Measurements from ENCODE around the gene PRICKLE4.
A peak's percentile ranks its signal among the peaks of the same experiment; 100 is the strongest.

Gene PRICKLE4

GRCh38 chr6:41771058-41771983 is 9.3 kb upstream of the PRICKLE4 start:
- no peak for DNase-seq (ENCODE audit: low spot score)

GRCh38 chr6:41774841-41775240 is 5.7 kb upstream of the PRICKLE4 start:
- no peak for DNase-seq (ENCODE audit: low spot score)

GRCh38 chr6:41775293-41775882 is 5.2 kb upstream of the PRICKLE4 start:
- DNase-seq (ENCODE audit: low spot score) = no peak

DNA sequence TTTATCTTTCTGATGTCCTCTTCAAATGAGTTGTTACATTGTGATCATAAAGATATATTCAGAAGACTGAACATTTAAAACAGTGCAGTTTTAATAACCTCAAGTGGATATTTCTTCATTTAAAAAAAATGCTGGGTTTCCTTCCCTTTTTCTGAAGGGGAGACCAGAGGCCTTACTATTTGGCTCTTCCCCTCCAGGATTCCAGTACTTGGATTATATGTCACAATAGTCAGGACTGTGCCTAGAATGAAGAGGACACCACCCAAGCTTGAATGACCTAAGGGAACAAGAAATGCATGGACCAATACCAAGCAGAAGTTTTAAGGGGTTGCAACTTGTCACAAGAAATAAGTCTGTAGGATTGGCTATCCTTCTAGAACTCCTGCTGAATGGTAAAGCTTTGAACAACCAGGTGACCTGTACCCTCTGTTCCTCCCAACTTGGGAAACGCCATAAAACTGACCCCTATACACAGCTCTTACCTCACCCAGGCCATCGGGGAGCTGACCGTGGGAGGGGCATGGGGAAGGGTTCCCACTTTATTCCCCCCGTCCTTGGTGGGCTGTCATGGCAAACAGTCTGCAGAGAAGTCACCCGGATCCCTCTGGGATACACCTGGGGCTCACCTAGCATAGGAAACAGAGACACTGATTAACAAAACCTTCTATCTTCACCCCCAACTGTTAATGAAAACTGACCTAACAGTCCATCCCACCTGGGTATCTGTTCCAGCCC is 2.9 kb upstream of the PRICKLE4 start:
- DNase-seq (ENCODE audit: low spot score) = no peak

DNA sequence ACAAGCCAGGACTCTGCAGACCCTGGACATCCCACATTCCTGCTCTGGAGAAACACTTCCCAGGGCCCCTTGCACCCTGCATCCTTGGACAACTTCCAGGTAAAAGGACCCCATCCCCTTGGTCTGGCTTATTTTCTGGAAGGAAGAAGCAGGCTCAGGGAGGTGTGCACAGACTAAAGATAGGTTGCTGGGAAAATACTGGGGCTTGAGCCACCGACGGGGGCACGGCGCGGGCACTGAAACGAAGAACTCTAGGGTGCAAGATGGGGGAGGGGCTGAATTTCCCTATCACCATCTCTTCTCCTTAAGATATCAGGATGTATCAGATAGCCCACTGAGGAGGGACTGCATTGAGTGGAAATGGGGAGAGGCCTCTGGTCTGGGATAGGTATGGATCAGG is 1.7 kb upstream of the PRICKLE4 start:
- no peak for DNase-seq (ENCODE audit: low spot score)

DNA sequence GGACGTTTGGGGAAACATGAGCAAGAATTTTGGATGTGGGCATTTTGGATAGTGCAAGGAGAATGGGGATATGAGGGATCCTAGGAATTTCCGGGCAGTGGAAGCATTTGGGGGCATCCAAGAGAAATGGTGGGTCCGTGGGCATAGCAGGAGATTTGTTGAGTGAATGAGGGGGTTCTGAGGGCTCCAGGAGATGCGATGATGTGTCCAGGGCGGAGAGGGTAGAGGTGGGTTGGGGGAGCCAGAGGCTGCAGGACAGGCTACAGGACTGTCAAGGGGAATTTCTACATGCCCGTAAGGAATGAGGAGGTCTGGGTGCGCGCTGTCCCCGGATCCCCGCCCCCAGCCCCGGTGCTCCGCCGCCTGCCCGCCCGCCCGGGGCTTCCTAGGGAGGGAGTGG is 1.2 kb upstream of the PRICKLE4 start:
- DNase-seq (ENCODE audit: low spot score) = no peak

GRCh38 chr6:41779788-41780550 is 613 bp upstream of the PRICKLE4 start, which contains the start of gene FRS3:
Gene FRS3 (minus strand): TSS chr6:41779900. CDS start chr6:41776987, 2,913 bp downstream.
- DNase-seq (ENCODE audit: low spot score) = peak; percentile 99

GRCh38 chr6:41781366-41781730 is 766 bp downstream of the PRICKLE4 start:
- no peak for DNase-seq (ENCODE audit: low spot score)

DNA sequence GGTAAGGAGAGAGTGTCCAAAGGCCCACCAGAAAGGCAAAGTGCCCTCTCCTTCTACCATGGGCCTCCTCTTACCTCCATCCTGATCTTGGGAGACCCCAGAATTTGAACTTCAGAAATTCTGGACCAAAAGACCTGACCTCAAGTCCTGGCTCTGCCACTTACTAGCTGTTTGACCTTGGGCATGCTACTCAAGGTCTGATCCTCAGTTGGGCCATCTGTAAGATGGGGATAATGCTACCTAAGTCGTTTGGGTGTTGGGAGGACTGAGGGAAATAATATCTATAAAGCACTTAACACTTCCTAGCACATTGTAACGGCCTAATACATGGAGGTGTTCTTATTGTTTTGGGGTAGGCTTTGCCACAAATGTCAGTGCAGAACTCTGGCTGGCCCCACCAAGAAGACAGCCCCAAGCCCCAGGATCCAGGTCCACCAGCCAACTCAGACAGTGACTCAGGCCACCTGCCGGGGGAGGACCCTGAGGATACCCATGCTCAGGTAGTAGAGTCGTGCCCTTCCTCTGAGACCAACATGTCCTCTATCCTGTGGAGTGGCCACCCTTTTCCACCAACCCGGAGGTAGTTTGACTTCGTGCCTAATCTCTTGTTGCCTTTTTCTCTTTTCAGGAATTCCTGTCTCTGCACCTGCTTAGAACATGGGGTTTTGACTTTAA is 2.7 kb downstream of the PRICKLE4 start:
- DNase-seq (ENCODE audit: low spot score) = no peak

GRCh38 chr6:41784581-41785171 is 4.1 kb downstream of the PRICKLE4 start:
- no peak for DNase-seq (ENCODE audit: low spot score)

DNA sequence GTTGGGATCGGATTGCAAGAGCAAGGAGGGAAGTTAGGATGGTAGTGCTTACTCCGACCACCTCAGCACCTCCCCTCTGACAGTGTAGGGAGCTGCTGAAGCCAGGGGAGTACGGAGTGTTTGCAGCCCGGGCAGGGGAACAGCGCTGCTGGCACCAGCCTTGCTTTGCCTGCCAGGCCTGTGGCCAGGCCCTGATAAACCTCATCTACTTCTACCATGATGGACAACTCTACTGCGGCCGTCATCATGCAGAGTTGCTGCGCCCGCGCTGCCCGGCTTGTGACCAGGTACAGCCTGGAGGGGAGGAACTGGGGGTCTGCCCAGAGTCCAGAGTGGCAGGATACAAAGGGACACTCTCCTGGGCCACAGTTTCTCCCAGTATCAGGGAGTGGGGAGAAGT is 4.7 kb downstream of the PRICKLE4 start:
- DNase-seq (ENCODE audit: low spot score) = no peak

DNA sequence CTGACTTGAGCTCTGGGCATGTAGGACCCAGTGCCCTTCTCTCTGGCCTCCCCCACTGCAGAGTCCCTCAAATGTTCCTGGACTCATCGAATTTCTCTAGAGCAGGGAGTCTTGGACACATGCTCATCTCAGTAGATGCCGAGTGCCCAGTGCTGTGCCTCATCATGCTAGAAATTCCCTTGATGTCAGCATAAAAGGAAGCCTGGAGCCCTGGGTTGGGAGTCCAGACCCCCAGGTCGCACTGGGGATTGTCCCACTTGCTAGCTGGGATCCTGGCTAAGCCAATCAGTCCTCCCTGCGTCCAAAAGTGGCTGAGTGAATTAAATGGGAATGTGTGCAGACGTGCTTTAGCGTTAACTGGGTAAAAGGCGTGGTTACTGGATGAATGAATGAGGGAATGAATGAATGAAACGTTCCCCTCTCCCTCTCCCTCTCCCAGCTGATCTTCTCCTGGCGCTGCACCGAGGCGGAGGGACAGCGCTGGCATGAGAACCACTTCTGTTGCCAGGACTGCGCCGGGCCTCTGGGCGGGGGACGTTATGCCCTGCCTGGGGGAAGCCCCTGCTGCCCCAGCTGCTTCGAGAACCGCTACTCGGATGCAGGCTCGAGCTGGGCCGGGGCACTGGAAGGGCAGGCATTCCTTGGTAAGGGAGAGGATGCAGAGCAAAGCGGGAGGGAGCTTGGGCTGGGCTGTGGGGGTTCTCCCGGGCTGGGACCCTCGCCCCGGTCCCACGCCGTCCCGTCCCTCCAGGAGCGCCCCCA is 5.3 kb downstream of the PRICKLE4 start:
- DNase-seq (ENCODE audit: low spot score) = no peak

- peak; percentile 87 for DNase-seq (ENCODE audit: low spot score)
Observed at GRCh38 chr6:41786451-41787218, 6.1 kb downstream of the PRICKLE4 start.

DNA sequence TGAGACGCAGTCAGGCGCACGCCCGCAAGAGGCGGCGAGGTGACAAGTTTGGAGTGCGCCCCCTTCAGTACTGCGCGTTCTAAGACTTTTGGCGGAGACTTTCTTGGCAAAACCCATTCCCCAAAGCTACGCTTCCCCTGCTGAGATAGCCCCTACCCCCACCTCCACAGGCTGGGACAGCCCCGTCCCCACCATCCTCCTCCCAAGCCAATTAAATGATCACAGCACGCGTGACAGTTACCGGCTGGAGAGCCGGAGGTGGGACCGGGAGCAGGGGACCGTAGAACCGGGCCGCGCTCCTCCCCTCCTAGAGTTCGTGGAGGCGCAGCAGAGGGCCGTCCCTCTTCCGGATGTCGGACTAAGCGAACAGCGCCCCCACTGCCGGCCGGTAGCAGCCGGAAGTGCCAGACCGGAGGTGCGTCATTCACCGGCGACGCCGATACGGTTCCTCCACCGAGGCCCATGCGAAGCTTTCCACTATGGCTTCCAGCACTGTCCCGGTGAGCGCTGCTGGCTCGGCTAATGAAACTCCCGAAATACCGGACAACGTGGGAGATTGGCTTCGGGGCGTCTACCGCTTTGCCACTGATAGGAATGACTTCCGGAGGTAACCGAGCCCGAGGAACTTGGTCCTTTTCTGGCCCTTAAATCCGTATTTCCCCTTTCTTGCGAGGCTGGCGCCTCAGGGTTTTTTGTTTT is 6.8 kb downstream of the PRICKLE4 start, which contains the start of gene TOMM6:
Gene TOMM6 (plus strand): TSS at position 476 of the 699 bp plus-strand sequence. CDS start 4 bp downstream, at position 480.
- peak; percentile 95 for DNase-seq (ENCODE audit: low spot score)

- DNase-seq (ENCODE audit: low spot score) = no peak
Observed at GRCh38 chr6:41789390-41789724, 8.8 kb downstream of the PRICKLE4 start.

DNA sequence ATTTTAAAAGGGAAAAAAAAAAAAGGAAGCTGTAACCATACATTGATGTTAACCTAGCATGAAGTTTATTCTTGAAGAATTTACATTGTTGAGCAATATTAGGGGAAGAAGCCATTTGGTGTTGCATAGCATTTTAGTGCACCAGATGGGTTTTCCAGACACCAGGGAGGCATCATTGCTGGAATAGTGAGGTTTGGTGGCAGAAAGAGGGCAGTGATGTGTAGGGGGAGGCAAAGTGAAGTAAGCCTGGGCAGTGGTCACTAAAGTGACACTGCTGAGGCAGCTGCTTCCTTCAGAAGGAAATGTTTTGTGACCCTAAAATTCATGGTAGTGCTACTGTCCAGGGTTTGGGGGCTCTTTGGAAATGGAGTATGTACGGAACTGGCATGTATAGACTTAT is 9.5 kb downstream of the PRICKLE4 start:
- DNase-seq (ENCODE audit: low spot score) = no peak

- DNase-seq (ENCODE audit: low spot score) = no peak
Observed at GRCh38 chr6:41791305-41791704, 10.7 kb downstream of the PRICKLE4 start.

DNA sequence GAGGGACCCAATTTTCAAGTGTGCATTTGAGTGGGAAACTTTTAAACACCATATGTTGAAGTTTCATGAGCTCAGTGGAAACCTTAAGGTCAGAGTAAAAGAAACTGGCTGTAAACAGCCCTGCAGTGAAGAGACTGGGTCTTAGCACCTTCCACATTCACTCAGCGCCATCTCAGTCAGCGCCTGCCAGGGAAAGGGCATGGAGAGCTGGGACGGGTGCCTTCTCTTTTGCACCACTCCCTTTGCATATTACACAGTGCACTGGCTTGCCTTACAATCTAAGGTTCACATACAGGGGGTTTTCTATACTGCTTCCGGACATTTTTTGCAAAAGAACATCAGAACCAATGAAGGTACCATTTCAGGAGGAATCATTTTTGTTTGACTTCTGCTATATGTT is 11.4 kb downstream of the PRICKLE4 start:
- no peak for DNase-seq (ENCODE audit: low spot score)

DNA sequence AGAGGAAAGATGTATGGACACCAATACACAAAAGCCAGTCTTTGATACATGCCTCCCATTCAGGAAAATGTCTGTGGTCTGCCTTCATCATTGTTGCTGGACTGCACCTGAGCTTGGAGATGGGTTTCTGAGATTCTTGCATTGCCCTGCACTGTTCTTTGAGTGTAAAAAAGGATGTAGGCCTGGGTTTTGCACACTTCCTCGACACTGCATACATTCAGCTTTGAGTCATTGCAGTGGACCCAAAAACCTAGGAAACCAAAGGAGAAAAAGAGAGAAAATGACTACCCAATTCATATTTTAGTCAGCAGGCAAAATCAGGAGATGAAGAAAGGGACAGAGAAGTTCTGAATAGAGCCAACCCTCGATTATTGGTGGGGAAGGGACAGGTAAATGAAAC is 15.9 kb downstream of the PRICKLE4 start:
- DNase-seq (ENCODE audit: low spot score) = no peak

Data from CD4-positive, alpha-beta T cell treated with Interleukin-15 for 4 hours (primary cell).